Mesodermal cell (in vitro differentiated cells): ENCODE data around the gene FFAR2. TPM values are rescaled to one million over a fixed set of nuclear protein-coding genes. Genes with fewer than 3 reads are reported as not detected.
"Not testable (repeated sequence)": the region's sequence is repeated elsewhere in the genome, so short reads cannot be mapped to it uniquely, and the experiment has no call there.

Source experiments
- H3K27ac ChIP-seq: 2 replicates; pipeline ENCODE4 v1.7.0; 2013; ENCODE audit warnings: mild to moderate bottlenecking, low read depth, low read length, moderate library complexity; ENCODE audit not compliant: severe bottlenecking
- H3K36me3 ChIP-seq: 2 replicates; pipeline ENCODE4 v1.7.1; 2013; ENCODE audit warnings: mild to moderate bottlenecking, low read length, moderate library complexity; ENCODE audit not compliant: control insufficient read depth, insufficient read depth
- H3K4me1 ChIP-seq: one replicate; pipeline ENCODE4 v1.7.1; 2013; ENCODE audit warnings: mild to moderate bottlenecking, low read length; ENCODE audit not compliant: insufficient read depth, control insufficient read depth, poor library complexity, severe bottlenecking
- H3K4me3 ChIP-seq: 2 replicates; pipeline ENCODE4 v1.7.0; 2013; ENCODE audit warnings: low read length, control low read depth, mild to moderate bottlenecking; ENCODE audit not compliant: insufficient read depth, poor library complexity, severe bottlenecking; ENCODE audit errors: extremely low read depth
- H3K9me3 ChIP-seq: 2 replicates; pipeline ENCODE4 v1.7.1; 2013; ENCODE audit warnings: mild to moderate bottlenecking, low read length, moderate library complexity; ENCODE audit not compliant: control insufficient read depth
- WGBS, 2 experiments: methylation state at CpG; one replicate each; pipeline ENCODE4 v1.1.5; 2013; ENCODE audit warnings: missing lambda C conversion rate in 2 of 2; ENCODE audit not compliant: insufficient coverage in 2 of 2; 5-methylcytosine and 5-hydroxymethylcytosine counted together
- polyA plus RNA-seq, 2 experiments: library from polyadenylated mRNA; stranded (reverse); fragments of 50-300 nt; gene quantifications; one replicate each; pipeline ENCODE4 v1.2.3, GENCODE V29; 2013

FFAR2 gene
- not detected for polyA plus RNA-seq (2013, experiment 1 of 2)
- not detected for polyA plus RNA-seq (2013, experiment 2 of 2)

DNA sequence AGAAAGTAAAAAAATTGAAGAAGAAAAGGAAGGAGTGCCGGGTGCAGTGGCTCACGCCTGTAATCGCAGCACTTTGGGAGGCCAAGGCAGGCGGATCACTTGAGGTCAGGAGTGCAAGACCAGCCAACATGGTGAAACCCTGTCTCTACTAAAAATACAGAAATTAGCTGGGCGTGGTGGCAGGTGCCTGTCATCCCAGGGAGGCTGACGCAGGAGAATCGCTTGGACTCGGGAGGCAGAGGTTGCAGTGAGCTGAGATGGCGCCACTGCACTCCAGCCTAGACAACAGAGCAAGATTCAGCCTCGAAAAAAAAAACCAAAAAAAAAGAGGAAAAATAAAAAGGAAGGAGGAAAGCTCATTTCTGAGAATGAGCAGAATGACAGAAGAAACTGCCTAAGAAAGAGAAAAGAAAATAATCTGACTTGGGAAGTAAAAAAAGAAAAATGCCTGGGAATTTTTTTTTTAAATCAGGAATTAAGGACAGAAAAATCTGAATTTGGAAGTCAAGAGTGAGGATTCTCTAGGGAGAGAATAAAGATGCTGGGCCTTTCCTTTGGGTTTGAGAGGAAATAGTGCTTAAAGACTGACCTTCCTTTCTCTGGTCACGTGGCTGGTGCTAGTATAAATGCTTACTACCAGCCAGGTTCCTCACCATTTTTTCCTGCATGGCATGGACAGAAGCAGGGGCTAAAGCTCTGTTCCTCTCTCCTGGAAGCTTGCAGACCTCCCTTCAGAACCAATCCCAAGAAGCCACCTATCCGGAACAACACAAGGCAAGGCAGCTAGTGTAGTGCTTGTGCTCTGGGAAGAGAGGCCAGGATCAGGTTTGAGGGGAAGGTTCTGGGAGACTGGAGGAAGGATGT lies at the start of gene FFAR2:
TSS of gene FFAR2 (plus strand) at position 652 of the 864 bp plus-strand sequence. CDS start 1,458 bp downstream, outside the sequence.
- Histone ChIP-seq H3K9me3 (no peaks in the 10 kb centered on the region), H3K36me3 (no peaks in the 10 kb centered on the region), H3K4me1 (no peaks in the 10 kb centered on the region), H3K27ac (no peak within 1 kb of the TSS), H3K4me3 (no peak within 1 kb of the TSS)
- WGBS, 2 experiments, result 90 to 94% methylated on average over 9 to 11 of the region's 12 CpGs

DNA sequence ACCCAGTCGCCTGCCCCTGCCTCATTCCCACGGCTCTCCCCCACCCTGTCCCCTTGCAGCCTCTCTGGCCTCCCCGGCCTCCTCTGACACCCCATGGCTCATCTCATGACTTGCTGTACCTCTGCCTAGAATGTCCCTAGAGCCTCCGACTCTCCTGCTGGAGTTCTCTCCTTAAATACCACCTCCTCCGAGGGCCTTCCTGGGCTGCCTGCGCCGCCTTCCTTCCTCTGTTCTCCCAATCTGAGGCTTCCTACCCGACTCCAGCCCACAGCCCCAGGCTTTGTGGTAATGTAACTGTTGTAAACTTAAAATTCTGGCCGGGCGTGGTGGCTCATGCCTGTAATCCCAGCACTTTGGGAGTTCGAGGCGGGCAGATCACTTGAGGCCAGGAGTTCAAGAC lies 49.5 kb upstream of the FFAR2 start:
- no peak overlapping the region for H3K27ac ChIP-seq
- 95 to 97% methylated on average over 8 to 10 of the region's 12 CpGs for WGBS, 2 experiments
- H3K36me3 ChIP-seq, result no peaks in the 10 kb centered on the region
- no peak overlapping the region for H3K4me3 ChIP-seq
- no peaks in the 10 kb centered on the region for H3K4me1 ChIP-seq
- no peaks in the 10 kb centered on the region for H3K9me3 ChIP-seq

DNA sequence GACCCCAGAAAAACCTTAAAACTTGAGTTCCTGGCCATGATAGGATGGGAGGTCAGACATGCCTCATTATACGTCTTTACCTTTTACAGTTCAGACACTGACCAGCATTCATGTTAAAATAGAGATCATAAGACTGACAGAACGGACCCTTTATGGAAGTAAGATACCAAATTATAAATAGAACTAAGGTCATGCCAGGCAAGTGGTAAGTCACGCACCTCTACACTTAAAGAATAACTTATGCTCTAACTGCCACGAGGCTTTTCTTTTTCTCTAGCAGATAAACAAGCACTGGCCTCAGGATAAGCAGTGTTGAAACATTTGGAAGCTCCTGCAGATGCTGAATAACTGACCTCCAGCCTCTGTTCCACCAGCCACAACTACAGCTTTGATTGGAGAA lies 48.8 kb upstream of the FFAR2 start:
- Histone ChIP-seq H3K9me3 (no peaks in the 10 kb centered on the region), H3K27ac (no peak overlapping the region), H3K4me3 (no peak overlapping the region), H3K36me3 (no peaks in the 10 kb centered on the region), H3K4me1 (no peaks in the 10 kb centered on the region)
- WGBS, 2 experiments, result 73 to 94% methylated on average over 2 to 3 of the region's 4 CpGs

DNA sequence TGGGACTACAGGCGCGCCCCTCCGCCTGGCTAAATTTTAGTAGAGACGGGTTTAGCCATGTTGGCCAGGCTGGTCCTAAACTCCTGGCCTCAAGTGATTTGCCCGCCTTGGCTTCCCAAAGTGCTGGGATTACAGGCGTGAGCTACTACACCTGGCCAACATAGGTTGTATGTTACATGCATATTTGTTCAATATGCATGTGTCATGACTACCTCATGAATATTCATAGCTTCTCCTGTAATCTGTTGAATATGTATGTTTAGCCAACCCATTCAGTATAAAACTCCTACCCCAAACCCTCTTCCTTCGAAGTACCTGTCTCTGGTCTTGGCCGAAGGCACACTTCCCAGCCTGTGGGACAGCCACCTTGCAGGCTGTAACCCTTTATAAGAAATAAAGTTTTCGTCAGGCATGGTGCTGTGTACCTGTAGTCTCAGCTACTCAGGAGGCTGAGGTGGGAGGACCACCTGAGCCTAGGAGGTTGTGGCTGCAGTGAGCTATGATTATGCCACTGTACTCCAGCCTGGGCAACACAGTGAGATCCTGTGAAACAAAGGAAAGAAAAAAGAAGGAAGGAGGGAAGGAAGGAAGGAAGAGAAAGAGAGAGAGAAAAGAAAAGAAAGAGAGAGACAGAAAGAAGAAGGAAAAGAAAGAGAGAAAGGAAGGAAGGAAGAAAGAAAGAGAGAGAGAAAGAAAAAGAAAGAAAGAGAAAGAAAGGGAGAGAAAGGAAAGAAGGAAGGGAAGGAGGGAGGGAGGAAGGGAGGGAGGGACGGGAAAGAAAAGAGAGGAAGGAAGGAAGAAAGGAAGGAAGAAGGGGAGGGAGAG lies 47.9 kb upstream of the FFAR2 start:
- H3K4me1 ChIP-seq, result no peaks in the 10 kb centered on the region
- WGBS, 2 experiments, result 79 to 93% methylated on average over 8 to 9 of the region's 10 CpGs
- no peak overlapping the region for H3K4me3 ChIP-seq
- no peaks in the 10 kb centered on the region for H3K9me3 ChIP-seq
- H3K27ac ChIP-seq, result no peak overlapping the region
- no peaks in the 10 kb centered on the region for H3K36me3 ChIP-seq

DNA sequence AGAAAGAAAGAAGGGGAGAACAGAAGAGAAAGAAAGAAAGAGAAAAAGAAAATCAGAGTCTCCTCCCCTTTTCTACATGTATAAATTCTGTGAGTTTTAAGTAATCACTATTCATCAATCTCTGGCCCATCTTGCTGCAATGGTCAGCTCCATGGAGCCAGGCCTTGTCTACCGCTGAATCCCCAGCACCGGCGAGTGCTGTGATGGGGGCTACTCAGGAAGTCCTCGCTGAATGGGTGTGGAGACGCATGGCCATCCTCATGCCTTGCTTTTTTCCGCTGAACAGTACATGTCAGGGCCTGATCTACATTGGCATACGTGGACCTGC lies 47.3 kb upstream of the FFAR2 start:
- no peak overlapping the region for H3K27ac ChIP-seq
- 97% methylated on average over 6 of the region's 7 CpGs for WGBS, 2 experiments
- H3K9me3 ChIP-seq, result no peaks in the 10 kb centered on the region
- no peaks in the 10 kb centered on the region for H3K36me3 ChIP-seq
- no peak overlapping the region for H3K4me3 ChIP-seq
- no peaks in the 10 kb centered on the region for H3K4me1 ChIP-seq

DNA sequence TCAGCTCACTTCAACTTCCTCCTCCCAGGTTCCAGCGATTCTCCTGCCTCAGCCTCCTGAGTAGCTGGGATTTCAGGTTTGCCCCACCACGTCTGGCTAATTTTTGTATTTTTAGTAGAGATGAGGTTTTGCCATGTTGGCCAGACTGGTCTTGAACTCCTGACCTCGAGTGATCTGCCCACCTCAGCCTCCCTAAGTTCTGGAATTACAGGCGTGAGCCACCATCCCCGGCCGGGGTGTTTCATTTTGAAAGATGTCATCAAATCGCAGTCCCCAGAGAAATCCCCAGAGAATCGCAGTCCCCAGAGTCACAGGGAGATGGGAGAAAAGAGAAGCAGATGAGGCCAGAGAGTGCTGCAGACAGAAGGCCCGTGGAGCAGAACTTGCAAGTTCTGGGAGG lies 46.6 kb upstream of the FFAR2 start:
- H3K4me3 ChIP-seq, H3K36me3 ChIP-seq, H3K4me1 ChIP-seq, H3K9me3 ChIP-seq, H3K27ac ChIP-seq: not testable (repeated sequence)
- 91% methylated on average over 8 to 9 of the region's 9 CpGs for WGBS, 2 experiments

DNA sequence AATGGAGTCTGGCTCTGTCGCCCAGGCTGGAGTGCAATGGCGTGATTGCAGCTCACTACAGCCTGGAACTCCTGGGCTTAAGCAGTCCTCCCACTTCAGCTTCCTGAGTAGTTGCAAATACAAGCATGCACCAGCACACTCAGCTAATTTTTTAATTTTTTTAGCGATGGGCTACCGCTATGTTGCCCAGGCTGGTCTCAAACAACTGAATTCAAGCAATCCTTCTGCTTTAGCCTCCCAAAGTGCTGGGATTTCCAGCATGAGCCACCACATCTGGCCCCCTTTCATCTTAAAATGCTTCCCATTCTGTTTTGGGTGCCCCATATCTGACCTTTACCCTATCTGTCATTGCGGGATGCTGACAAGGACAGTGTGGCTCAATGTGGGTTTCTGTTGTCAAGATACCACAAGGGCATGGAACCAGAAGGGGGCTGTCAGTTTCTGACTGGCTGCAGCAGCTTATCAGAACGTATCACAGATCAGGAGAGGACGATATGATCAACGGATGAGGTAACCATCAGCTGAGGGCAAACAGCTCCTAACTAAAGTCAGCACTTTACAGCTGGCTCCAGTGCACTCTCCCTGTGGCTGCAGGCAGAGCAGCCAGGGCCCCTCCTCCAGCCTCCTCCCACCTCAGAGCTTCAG lies 44.8 kb upstream of the FFAR2 start:
- WGBS, 2 experiments, result 89 to 92% methylated on average over 8 of the region's 8 CpGs
- Histone ChIP-seq H3K9me3 (no peaks in the 10 kb centered on the region), H3K36me3 (no peaks in the 10 kb centered on the region), H3K27ac (no peak overlapping the region), H3K4me3 (no peak overlapping the region), H3K4me1 (no peaks in the 10 kb centered on the region)

DNA sequence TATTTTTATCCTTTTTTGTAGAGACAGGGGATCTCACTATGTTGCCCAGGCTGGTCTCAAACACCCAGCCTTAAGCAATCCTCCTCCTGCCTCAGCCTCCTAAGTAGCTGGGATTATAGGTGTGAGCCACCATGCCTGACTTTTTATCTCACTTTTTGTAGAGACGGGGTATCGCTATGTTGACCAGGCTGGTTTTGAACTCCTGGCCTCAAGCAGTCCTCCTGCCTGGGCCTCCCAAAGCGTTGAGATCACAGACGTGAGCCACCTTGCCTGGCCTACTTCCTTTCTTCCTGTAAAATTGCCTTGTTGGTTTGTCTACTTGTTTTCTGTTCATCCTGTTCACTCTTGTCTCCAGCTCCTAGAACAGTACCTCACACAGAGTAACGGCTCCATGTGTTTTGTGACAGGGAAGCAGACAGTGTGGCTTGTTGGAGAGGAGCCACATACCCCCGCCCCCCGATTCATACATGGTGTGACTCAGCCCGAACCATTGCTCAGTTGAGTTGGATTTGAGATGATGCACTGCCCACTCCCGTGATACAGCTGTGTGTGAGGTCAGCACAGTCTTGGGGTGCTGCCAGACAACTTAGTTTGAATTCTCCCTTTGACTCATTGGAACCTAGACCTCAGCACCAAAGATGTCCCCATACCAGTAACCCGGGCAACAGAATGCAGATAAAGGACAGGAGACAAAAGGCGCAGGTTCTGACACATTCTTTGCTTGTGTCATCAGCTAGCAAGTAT lies 43.0 kb upstream of the FFAR2 start:
- H3K9me3 ChIP-seq, result no peaks in the 10 kb centered on the region
- H3K4me3 ChIP-seq, result no peak overlapping the region
- WGBS, 2 experiments, result 87 to 94% methylated on average over 10 to 11 of the region's 11 CpGs
- no peaks in the 10 kb centered on the region for H3K4me1 ChIP-seq
- H3K27ac ChIP-seq, result no peak overlapping the region
- no peaks in the 10 kb centered on the region for H3K36me3 ChIP-seq

DNA sequence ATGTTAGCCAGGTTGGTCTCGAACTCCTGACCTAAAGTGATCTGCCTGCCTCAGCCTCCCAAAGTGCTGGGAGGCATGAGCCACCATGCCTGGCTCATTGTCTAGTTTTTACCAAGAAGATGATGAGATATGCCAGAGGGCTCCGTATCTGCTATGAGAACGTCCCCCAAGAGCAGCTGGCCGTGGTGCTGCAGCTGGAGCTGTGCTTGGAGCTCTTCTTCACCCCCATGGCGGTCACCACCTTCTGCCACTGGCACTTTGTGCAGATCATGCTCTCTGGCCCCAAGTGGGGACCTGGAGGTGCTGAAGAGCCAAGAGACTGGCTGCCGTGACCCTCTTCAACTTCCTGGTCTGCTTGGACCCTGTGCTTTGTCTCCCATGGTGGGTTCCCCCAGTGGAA lies 40.4 kb upstream of the FFAR2 start:
- H3K36me3 ChIP-seq, result no peaks in the 10 kb centered on the region
- 84 to 86% methylated on average over 5 to 6 of the region's 6 CpGs for WGBS, 2 experiments
- H3K4me3 ChIP-seq, result no peak overlapping the region
- no peaks in the 10 kb centered on the region for H3K4me1 ChIP-seq
- no peak overlapping the region for H3K27ac ChIP-seq
- H3K9me3 ChIP-seq, result no peaks in the 10 kb centered on the region
